ENCODE measurements around the gene ATP8B3.

Gene ATP8B3

GRCh38 chr19:1849886-1850398, 37.9 kb upstream of the ATP8B3 start:
- no peak for DNase-seq

- no peak for DNase-seq
Observed at GRCh38 chr19:1849132-1849474, 37.0 kb upstream of the ATP8B3 start.

DNA sequence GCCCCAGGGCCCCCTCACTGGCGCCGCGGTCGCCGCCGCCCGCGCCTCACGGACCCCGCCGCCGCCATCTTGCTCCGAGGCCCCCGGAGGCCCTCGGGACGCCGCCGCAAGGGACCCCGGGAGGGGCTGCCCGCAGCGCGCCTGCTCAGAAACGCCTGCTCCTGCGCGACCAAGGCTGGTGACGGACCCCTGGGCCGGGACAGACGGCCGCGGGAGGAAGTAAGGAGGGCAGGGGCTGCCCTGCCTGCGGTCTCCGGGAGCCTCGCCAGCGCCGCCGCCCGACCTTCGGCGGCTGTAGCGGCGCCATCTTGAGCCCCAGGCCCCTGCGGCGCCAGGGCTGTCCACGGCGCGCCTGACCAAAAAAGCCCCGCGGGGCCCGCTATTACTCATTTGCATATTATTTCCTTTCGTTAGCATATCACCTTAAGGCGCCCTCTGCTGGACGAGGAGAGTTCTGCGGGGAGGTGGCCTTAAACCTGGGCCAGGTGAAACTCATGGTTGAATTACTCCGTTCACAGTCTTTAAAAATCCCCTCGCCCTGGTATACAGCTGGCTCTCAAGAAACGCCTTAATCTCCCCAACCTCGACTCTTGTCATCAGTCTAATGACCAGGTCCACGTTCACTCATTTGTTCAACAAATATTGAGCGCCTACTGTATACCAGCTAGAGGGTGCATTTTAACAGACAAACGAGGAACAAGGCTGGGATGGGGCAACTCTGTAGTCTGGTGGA, 36.5 kb upstream of the ATP8B3 start, which contains the start of gene REXO1:
Gene REXO1 (minus strand): TSS at position 85 of the 733 bp plus-strand sequence. CDS start 125 bp downstream, outside the sequence.
- DNase-seq: peak; percentile 99

DNA sequence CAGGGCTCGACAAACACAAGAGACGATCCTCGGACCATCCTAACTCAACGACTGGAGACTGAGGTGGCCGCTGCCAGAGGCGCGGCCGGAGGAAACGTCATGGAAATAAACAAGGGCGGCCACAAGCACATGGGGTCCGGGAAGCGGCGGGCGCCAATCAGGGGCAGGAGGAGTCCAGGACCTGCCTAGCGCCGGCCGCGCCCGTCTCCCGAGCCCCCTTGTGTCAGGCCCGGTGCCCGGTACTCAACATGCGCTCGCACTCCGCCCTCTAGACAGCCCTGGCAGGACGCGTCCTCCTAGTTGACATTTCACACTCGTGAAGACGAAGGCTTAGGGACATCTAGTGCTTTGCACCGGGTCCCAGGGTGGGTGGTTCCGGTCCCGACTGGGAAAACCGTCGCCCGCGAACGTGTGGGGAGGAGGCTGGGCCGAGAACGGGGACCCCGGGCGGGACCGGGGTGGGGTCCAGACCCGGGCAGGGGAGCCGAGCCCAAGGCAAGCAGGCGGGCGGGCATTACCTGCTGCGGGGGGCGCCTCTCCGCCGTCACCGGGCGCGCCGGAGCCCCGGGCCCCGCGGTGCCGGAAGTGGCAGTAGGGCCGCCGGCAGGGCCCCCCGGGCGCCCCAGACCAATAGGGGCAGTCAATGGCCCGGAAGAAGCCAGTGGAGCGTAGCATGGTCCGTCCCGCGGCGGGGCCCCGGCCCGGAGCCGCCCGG, 35.8 kb upstream of the ATP8B3 start:
- DNase-seq: peak; percentile 34

DNA sequence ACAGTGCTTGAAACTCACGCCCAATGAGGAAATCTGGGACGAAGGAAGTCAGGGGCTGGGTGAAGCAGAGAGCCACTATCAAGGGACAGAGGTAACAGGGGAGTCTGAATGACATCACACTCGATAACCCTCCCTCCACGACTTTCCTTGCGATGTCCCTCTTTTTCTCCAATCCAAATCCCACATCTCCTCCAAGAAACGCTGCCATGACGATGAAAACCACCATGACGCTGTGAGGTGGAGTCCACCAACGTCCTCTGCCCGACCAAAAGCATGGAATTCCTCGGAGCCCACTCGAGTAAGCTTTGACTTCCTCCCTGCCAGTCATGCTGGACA, 35.2 kb upstream of the ATP8B3 start:
- no peak for DNase-seq

DNA sequence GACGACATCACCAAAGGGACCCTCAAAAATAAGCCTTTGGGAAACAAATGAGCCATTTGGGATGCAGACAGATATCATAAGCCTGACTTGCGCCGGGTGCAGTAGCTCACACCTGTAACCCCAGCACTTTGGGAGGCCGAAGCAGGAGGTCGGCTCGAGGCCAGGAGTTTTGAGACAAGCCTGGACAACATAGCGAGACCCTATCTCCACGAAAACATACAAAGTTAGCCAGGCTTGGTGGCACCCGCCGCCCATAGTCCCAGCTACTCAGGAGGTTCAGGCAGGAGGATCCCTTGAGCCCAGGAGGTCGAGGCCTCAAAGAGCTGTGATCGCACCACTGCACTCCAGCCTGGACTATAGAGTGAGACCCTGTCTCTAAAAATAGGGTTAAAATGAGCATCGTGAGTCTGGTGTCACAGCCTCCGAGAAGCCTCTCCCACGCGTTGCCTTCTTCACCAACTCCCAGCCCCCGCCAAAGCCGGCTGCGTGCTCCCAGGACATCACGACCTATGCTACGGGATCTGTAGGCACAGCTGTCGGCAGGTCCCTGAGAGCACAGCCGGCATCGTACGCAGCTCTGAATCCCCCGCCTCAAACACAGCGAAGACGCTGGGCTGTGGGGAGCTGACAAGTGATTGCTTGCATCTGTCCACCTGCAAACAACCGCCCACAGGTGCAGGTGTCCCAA, 34.6 kb upstream of the ATP8B3 start:
- no peak for DNase-seq

- DNase-seq: no peak
Observed at GRCh38 chr19:1845642-1846041, 33.6 kb upstream of the ATP8B3 start.

GRCh38 chr19:1845125-1845515, 33.0 kb upstream of the ATP8B3 start:
- DNase-seq: no peak

DNA sequence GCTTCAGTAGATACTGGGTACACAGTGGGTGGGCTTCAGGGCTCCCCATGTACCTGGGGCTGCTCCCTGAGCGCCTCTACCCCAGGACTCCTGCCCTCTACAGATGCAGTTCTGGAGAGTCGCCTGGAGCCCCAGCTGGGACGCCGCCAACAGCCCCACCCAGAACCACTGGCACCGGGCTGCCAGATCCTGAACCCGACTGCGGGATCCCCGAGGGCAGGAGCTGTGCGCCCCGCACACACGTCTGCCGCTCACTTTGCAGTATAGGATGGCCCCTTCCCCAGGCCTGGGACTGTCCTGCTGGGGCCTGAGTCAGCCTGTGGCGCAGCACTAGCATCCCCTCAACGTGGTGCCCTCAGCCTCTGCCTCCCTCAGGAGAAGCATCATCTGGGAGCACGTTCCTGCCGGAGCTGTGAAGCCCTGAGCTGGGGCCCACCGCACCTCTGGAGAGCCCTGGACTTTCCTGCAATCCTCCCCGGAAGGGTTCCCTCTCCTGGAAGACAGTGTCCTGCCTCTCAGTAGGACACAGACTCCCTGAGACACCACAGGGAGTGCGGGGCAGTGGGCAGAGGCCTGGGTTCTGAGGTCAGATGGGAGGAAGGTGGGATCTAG, 32.5 kb upstream of the ATP8B3 start:
- no peak for DNase-seq

- no peak for DNase-seq
Observed at GRCh38 chr19:1843646-1844394, 31.7 kb upstream of the ATP8B3 start.

- no peak for DNase-seq
Observed at GRCh38 chr19:1843116-1843515, 31.0 kb upstream of the ATP8B3 start.

DNA sequence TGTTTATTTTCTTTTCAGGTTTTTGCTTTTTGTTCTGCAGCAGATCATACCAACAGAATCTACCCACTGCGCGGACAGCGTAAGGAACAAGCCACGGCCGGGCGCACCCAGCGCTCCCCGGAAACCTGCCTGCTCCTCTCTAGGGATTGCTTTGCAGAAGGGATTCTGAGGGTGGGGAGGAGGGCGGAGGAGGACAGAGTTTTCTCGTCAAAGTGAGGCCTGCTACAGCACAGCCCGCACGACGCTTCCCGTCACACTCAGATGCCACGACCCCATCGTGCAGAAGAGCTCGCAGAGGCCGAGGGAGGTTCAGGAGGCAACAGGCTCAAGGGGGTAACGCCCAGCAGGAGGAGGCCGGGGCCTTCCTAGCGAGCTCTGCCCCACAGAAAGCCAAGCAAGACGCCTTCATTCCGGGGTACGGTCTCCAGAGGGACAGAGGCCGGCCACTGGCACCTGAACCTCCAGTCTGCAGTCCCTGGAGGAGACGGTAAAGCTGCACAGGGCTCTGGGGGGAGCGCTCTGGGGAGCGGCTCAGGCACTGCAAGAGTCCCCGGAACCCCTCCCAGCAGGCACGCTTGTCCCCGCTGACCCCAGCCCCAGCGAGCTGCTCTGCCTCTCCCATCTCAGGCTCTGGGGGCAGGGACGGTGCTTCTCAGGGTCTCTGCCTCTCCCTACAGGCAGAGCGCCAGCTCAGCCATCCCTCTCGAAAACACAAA, 29.3 kb upstream of the ATP8B3 start:
- DNase-seq: no peak

- no peak for DNase-seq
Observed at GRCh38 chr19:1840541-1841115, 28.6 kb upstream of the ATP8B3 start.

- DNase-seq: no peak
Observed at GRCh38 chr19:1839658-1840540, 27.8 kb upstream of the ATP8B3 start.

DNA sequence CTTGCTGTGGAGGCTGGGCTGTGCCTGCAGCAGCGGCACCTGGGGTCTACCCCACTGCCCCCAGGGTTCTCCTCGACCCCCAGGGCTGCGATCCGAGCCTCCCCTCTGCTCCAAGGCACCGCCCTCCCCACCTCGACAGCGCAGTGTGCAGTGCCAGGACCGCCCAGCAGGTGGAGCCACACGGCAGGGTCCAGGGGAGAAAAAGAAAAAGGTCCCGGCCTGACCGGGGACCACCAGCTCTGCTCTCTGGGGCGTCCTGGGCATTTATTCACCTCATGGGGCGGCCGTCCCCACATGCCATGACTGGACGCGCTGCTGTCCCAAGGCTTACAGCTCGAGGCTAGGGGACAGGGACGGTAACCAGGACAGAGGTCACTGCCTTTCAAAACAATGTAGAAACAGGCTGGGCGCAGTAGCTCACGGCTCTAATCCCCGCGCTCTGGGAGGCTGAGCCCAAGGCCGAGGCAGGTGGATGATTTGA, 25.6 kb upstream of the ATP8B3 start:
- peak; percentile 77 for DNase-seq

- DNase-seq: no peak
Observed at GRCh38 chr19:1837222-1837565, 25.1 kb upstream of the ATP8B3 start.

DNA sequence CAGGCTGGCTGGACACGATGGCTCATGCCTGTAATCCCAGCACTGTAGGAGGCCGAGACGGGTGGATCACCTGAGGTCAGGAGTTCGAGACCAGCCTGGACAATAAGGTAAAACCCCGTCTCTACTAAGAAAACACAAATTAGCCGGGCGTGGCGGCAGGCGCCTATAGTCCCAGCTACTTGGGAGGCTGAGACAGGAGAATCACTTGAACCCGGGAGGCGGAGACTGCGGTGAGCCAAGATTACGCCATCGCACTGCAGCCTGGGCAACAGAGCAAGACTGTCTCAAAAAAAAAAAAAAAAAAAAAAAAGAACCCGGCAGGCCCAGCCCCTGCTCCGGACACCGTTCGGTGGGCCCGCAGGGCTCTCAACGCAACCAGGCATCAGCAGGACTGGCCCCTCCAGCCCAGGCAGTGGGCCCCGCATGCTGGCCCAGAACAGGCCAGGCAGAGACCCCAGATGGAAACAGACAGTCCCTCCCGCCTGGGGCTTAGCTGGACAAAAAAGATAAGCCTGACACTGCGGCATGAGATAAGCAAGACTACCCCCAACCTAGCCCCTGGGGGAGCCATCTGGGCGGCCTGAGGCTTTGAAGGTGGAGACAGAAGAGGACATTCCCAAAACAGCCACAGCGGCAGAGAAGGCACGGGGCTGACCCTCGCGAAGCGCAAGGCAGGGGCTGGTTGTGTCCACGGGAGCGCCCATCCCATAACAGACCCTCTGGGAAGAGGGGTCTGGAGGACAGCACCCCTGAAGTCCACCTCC, 24.6 kb upstream of the ATP8B3 start:
- DNase-seq: no peak

- no peak for DNase-seq
Observed at GRCh38 chr19:1833540-1833939, 21.5 kb upstream of the ATP8B3 start.

DNA sequence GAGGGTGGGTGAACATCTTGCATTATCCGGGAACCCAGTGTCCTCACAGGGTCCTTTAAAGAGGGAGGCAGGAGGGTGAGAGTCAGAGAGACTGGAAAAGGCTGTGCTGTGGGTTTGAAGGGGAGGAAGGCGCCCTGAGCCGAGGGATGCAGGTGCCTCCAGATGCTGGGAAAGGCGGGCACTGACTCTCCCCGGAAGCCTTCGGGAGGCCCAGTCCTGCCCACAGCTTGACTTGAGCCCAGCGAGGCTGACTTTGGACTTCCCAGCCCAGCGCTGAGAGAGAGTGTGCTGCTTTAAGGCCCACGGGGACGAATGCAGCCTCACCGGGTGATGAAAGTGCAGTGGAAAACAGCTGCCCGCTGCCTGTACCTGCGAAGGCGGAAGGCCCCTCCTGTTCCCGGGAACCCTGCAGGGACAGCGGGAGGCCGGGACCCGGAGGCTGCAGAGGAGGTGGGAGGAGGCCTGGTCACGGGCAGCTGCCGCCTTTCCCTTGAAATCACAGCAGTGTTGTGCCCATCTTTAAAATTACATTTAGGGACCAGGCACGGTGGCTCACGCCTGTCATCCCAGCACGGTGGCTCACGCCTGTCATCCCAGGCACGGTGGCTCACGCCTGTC, 20.1 kb upstream of the ATP8B3 start:
- no peak for DNase-seq
